ENCODE data around the gene CRYBG1. TPM values are rescaled to one million over a fixed set of nuclear protein-coding genes. Genes with fewer than 3 reads are reported as not detected.
A peak's percentile ranks its signal among the peaks of the same experiment; 100 is the strongest.

Gene CRYBG1
- polyA plus RNA-seq, 5 donors = 7.8 to 14.1 (median 10.4) TPM

- no peak for DNase-seq
Measured at GRCh38 chr6:106599440-106599839, 238.9 kb downstream of the CRYBG1 start.

- DNase-seq = no peak
Measured at GRCh38 chr6:106600329-106600728, 239.8 kb downstream of the CRYBG1 start.

- no peak for DNase-seq
Measured at GRCh38 chr6:106608080-106608668, 247.7 kb downstream of the CRYBG1 start.

DNA sequence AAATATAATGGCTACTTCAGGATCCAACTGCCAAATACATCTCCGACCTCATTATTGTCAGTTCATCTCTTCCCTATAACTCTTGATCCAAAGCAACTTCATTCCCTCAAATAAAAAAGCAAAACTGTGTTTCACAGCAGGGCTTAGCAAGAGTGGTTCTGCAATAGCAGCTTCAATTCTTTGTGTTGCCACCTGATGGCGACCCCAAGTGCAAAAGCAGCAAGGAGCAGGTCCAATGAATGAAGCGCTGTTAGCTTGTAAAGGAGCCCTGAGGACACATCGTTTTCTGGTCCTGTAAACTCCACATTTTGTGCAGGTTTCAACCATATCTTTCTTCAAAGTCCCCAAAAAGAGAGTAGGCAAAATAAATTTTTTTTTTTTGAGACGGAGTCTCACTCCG lies 249.2 kb downstream of the CRYBG1 start:
- DNase-seq = peak in 1 of 2 donors; percentile 16

DNA sequence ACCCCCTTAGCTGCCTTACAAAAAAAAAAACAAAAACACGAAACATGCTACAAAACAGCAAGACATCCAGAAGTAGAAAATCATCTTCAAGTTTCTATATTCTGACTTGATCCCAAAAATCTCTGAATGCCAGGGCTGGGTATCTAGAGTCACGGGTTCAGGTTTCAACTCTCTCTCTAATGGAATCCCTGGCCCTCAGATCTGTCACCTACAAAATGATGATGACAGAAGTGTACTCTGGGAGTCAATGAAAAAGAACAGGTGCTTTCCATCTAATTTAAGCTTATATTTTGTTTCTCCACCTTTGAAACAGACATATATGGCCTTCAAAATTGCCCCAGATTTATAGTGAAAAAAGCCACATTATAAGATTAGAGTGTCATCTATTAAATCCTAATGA lies 250.5 kb downstream of the CRYBG1 start:
- DNase-seq = no peak

- DNase-seq = no peak
Measured at GRCh38 chr6:106612671-106613416, 252.3 kb downstream of the CRYBG1 start.

DNA sequence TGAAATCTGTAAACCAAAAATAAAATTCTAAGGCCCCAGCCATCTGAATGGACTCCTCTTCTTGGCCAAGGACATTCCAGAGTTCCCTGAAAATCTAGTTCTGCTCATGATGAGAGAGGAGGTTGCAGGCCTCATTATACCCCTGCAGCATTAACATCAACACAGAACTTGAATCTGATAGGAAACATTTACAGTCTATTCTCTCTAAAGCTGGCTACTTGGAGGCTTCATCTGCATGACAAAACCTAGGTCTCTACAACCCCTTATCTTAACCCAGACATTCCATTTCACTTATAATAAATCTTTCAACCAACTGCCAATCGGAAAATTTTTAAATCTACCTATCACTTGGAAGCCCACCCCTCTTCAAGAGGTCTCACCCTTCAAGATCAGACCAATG lies 253.1 kb downstream of the CRYBG1 start:
- no peak for DNase-seq

GRCh38 chr6:106614166-106614565 lies 253.6 kb downstream of the CRYBG1 start:
- no peak for DNase-seq

- DNase-seq = no peak
Measured at GRCh38 chr6:106614592-106615257, 254.2 kb downstream of the CRYBG1 start.

GRCh38 chr6:106617302-106617701 lies 256.8 kb downstream of the CRYBG1 start:
- DNase-seq = no peak

- no peak for DNase-seq
Measured at GRCh38 chr6:106617857-106618256, 257.3 kb downstream of the CRYBG1 start.

- no peak for DNase-seq
Measured at GRCh38 chr6:106618324-106618723, 257.8 kb downstream of the CRYBG1 start.

DNA sequence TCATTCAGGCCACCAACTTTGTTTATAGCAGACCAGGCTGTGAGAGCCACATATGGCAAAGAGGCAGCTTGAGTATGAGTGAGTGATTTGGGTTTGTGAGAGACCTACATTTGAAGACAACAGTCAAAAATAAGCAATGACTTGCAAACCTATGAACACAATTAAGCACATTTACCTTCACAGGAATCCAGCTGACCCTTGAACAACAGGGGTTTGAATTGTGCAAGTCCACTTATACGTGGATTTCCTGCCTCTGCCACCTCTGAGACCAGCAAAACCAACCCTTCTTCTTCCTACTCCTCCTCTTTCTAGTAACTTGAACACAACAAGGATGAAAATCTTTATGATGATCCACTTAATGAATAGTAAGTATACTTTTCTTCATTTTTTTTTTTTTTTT lies 258.7 kb downstream of the CRYBG1 start:
- DNase-seq = no peak

GRCh38 chr6:106620931-106621672 lies 260.6 kb downstream of the CRYBG1 start:
- no peak for DNase-seq

Other genes with a start within 250 kb of the CRYBG1 start
- gene ATG5, start 35.0 kb upstream of the CRYBG1 start, polyA plus RNA-seq (ENCODE audit: insufficient read depth in 1 of 5, insufficient read length in 5 of 5, low replicate concordance in 1 of 5) = 10 to 100 TPM; 29.2 to 45.1 (median 39.5) TPM